GM18526 (cell line): ENCODE measurements around the gene CCDC146.

Source experiments
- POLR2A ChIP-seq: IDR thresholded peaks from 3 replicates; pipeline ENCODE4 v1.6.1; 2011; ENCODE audit not compliant: insufficient read length; ENCODE audit errors: extremely low read depth

Gene CCDC146

GRCh38 chr7:77245015-77245755 lies 122.8 kb downstream of the CCDC146 start:
- TF ChIP-seq POLR2A, result no peak

- no peak for TF ChIP-seq POLR2A
These were observed 123.7 kb downstream of the CCDC146 start for GRCh38 chr7:77246026-77246640.

- no peak for TF ChIP-seq POLR2A
These were observed 124.9 kb downstream of the CCDC146 start for GRCh38 chr7:77247206-77247850.

- TF ChIP-seq POLR2A, result no peak
These were observed 125.7 kb downstream of the CCDC146 start for GRCh38 chr7:77248154-77248553.

- no peak for TF ChIP-seq POLR2A
These were observed 130.1 kb downstream of the CCDC146 start for GRCh38 chr7:77252506-77252905.

- TF ChIP-seq POLR2A, result no peak
These were observed 130.7 kb downstream of the CCDC146 start for GRCh38 chr7:77253151-77253550.

GRCh38 chr7:77254429-77254828 lies 132.0 kb downstream of the CCDC146 start:
- no peak for TF ChIP-seq POLR2A

- no peak for TF ChIP-seq POLR2A
These were observed 132.5 kb downstream of the CCDC146 start for GRCh38 chr7:77254915-77255314.

GRCh38 chr7:77258014-77258413 lies 135.6 kb downstream of the CCDC146 start:
- TF ChIP-seq POLR2A, result no peak

- TF ChIP-seq POLR2A, result no peak
These were observed 136.2 kb downstream of the CCDC146 start for GRCh38 chr7:77258593-77258992.

- TF ChIP-seq POLR2A, result no peak
These were observed 139.9 kb downstream of the CCDC146 start for GRCh38 chr7:77262316-77262715.

- TF ChIP-seq POLR2A, result no peak
These were observed 143.3 kb downstream of the CCDC146 start for GRCh38 chr7:77265666-77266065.

GRCh38 chr7:77266291-77266794 lies 143.9 kb downstream of the CCDC146 start:
- TF ChIP-seq POLR2A, result no peak

GRCh38 chr7:77269360-77270093 lies 147.1 kb downstream of the CCDC146 start:
- TF ChIP-seq POLR2A, result no peak

- no peak for TF ChIP-seq POLR2A
These were observed 147.7 kb downstream of the CCDC146 start for GRCh38 chr7:77270094-77270480.

- no peak for TF ChIP-seq POLR2A
These were observed 149.4 kb downstream of the CCDC146 start for GRCh38 chr7:77271766-77272165.

- no peak for TF ChIP-seq POLR2A
These were observed 153.7 kb downstream of the CCDC146 start for GRCh38 chr7:77276120-77276519.
